22Rv1 (cell line): ENCODE results near the gene NFATC3.

Experiments
- ZFX ChIP-seq: fragments of 450-650 bp; IDR thresholded peaks from 2 replicates; pipeline ENCODE4 v1.6.1; 2017; ENCODE audit warnings: antibody characterized with exemption, borderline replicate concordance
- TF ChIP-seq, protein P1 (sequence below): fragments of 450-650 bp; IDR thresholded peaks from 2 replicates; pipeline ENCODE4 v1.5.1; 2017; ENCODE audit warnings: mild to moderate bottlenecking

DNA sequence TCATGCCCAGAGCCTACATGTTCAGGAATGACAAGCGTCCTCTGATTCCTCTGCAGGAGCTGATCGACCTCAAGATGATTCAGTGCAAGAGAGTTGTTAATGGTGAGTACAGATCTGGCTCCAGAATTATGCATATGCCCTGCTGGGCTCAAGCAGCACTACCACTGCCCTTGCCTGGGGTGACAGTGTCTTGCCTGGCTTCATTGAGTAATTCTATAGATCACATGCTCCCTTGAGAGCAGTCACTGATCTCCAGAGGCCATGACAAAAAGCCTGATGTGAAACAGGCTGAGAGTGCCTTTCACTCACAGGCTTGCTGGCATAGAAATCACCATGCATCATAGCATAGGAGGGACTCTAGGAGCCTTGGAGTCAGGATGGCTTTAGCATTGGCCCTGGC lies 35.7 kb upstream of the NFATC3 start:
- TF ChIP-seq, protein P1, sequence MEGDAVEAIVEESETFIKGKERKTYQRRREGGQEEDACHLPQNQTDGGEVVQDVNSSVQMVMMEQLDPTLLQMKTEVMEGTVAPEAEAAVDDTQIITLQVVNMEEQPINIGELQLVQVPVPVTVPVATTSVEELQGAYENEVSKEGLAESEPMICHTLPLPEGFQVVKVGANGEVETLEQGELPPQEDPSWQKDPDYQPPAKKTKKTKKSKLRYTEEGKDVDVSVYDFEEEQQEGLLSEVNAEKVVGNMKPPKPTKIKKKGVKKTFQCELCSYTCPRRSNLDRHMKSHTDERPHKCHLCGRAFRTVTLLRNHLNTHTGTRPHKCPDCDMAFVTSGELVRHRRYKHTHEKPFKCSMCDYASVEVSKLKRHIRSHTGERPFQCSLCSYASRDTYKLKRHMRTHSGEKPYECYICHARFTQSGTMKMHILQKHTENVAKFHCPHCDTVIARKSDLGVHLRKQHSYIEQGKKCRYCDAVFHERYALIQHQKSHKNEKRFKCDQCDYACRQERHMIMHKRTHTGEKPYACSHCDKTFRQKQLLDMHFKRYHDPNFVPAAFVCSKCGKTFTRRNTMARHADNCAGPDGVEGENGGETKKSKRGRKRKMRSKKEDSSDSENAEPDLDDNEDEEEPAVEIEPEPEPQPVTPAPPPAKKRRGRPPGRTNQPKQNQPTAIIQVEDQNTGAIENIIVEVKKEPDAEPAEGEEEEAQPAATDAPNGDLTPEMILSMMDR: no peak
- no peak for TF ChIP-seq ZFX
